Globus pallidus (tissue), 1 donor: Measurements from ENCODE around the gene GAK.

Experiments used
- DNase-seq: peaks from one replicate; pipeline ENCODE4 v3.0.0-alpha.2; 2015; ENCODE audit warnings: low spot score

Gene GAK

DNA sequence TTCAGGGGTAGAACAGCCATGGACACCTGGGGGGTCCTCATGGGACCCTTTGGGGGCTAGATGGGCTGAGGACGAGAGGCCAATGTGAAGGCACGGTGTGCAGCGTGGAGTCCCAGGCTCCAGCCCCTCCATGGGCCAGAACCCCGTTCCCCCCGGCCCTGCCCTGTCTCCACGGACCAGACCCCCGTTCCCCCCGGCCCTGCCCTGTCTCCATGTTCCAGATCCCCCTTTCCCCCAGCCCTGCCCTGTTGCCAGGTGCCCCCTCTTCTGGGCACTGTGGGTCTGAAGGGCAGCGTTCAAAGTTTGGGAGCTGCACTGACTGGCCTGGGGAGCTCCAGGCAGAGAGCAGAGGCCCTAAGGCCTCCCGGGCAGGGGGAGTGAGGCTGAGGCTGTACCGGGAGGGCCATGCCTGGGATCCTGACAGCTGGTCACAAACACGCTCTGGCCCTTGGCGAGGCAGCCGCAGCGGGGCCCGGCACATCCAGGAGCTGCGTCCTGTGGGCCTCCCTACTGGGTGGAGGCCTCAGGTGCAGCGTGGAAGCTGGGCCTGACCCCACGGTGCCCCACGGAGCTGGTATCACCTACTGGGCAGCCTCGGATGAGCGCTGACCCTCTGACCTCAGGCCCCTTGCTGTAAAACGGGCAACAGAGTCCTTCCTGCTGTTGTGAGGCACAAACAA lies 32.4 kb upstream of the GAK start:
- no peak for DNase-seq

DNA sequence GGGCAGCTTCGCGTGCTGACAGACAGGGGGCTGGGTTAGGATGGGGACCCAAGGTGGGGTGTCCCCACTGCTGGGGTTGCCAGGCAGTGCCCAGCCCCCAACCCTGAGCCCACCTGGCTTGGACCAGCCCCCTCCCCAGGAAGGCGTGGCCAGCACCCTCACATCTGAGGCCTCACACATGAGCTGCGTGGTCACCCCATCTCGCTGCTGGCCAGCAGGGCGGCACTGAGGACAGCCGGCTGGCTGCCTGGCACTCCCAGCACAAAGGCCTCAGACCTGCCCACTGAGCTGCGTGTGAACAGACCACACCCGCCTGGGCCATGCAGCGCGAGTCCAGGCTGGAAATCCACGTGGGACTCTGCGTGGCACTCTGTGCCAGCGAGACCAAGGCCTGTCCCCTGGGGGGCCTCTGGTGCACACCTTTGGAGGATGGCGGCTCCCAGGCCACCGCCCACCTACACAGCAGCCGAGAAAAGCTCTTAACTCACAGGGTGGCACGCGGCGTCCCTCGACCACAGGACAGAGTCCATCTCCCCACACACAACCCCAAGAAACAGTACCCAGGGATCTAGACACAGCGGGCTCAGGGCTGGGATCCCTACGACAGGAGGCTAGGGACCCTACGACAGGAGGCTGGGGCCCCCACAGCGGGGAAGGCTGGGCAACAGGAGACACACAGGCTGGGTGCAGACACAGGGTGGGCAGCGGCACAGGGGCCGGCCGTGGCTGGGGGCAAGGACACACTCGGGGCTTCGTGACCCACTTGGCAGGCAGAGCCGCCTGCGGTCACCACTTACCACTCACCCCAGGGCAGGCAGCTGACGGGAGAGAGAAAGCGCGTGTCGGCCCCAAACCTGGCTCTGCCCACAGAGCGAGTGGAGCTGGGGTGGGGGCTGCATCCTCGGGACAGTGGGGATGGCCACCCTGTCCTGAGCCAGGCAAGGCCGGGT lies 31.4 kb upstream of the GAK start:
- DNase-seq, result no peak

DNA sequence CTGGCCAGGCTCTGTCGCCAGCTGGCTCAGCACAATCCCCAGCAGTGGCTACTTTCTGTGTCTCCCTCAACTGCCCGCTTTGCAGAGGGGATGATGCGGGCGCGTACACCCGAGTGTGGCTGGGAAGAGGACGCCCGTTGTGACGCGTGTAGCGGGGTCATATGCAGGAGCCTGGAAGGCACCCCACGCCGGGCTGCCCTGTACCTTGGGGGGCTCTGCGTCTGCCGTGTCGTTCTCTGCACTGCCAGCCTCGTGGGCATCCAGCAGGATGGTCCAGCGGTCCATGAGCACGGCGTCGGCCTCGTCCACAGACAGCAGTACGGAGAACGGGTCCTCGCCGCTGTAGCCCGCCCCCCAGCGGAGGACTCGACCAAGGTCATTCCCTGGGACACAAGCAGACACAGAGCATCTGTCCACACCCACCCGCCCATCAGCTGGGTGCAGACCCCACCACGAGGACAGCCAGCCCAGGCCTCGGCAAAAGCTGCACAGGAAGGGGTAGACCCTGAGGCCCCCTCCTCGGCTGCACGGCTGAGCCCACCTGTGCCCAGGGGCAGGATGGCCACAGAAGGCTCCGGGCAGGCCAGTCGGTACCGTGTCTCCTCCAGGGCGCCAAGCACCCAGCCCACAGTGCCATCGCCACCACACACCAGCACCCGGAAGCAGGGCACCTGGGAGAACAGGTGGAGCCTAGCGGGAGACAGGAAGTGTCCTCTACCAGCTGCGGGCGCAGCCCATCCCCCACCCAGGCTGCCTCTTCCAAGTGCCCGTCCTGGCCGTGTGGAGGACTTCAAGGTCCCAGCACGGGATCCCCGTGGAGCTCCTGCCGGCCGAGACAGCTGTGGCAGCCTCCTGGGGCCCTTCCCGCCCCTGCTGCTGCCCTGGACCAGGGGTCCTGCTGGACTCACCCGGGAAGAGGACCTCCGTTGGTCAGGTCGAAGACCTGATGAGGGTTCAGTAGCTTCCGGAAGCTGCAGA lies 30.4 kb upstream of the GAK start:
- DNase-seq, result no peak

DNA sequence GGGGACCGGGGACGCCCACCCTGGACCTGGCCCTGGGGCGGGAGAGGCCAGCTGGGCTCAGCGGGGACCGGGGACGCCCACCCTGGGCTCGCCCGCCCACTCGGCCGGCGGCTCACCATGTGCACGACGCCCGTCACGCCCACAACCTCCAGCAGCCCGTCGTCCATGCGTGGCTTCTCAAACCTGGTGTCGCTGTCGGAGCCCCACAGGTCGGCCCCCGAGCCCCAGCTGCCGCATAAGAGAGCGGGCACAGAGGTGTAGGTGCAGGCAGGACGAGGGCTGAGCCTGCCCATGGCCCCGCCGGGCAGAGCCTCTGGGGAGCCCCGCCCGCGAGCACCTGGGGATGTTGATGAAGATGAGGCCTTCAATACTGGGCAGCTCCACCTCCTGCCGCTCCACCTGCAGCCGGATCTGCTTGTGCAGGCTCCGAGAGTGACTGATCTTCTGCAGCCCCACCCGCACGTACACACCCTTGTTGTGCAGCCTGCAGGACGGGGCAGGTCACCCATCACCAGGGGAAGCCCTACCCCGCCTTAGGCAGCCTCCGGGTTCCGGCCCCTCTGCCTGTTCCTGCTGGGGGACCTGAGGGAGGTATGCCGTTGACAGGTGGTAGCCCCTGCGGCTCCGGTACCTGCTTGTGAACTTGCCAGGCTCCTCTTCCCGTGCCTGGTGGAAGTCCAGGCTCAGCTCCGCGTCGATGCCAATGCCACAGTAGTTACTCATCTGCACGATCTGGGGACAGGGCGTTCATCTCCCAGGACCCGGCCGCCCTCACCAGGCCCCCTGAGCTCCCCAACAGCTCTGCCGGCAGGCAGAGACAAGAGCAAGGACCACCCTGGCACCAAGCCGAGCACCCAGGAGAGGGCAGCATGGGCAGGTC lies 29.5 kb upstream of the GAK start:
- DNase-seq, result no peak

DNA sequence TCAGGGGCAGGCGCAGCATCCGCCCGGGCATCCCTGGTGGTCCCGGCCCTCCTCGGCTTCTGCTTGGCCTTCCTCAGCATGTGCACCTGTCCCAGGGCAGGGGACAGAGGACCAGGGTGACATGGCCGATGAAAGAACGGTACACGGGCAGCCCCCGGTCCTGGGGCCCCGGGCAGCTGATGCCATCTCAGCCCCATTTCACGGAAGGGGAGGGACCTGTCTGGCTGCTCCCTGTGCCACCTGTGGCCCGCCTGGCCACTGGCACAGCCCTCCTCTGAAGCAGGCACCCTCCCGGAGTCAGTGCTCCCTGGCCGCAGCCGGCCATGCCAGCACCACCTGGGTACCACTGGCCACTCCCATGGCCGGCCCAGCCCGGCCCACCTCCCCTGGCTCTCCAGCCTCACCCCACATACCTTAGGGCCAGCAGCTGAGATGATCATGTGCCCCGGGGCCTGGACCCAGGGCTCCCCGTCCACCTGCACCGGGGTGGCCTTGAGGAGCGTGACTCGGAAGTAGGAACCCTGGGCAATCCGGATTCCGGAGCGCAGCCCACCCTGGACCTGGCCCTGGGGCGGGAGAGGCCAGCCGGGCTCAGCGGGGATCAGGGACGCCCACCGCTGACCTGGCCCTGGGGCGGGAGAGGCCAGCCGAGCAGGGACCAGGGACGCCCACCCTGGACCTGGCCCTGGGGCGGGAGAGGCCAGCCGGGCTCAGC lies 28.7 kb upstream of the GAK start:
- no peak for DNase-seq

DNA sequence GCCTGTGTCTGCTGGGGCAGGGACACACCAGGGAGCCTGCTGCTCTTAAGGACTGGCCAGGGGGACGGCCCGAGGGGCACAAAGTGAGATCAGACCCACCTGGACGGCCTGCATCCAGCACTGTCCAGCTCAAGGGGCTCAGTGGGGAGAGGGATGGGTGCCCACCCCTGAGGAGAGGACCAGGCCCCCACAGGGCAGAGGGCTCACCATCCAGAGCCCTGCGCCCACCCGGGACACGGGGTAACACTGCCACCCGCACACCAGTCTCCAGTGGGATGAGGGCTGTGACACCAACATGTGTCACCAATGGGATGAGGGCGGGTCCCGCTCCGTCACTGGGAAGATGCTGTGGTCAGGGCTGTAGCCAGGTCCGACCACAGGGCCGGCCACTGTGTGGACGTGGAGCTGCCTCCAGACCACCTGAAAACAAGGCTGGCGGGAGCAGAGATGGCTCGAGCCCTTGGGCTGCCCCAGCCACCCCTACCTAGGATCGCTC lies 28.1 kb upstream of the GAK start:
- no peak for DNase-seq

DNA sequence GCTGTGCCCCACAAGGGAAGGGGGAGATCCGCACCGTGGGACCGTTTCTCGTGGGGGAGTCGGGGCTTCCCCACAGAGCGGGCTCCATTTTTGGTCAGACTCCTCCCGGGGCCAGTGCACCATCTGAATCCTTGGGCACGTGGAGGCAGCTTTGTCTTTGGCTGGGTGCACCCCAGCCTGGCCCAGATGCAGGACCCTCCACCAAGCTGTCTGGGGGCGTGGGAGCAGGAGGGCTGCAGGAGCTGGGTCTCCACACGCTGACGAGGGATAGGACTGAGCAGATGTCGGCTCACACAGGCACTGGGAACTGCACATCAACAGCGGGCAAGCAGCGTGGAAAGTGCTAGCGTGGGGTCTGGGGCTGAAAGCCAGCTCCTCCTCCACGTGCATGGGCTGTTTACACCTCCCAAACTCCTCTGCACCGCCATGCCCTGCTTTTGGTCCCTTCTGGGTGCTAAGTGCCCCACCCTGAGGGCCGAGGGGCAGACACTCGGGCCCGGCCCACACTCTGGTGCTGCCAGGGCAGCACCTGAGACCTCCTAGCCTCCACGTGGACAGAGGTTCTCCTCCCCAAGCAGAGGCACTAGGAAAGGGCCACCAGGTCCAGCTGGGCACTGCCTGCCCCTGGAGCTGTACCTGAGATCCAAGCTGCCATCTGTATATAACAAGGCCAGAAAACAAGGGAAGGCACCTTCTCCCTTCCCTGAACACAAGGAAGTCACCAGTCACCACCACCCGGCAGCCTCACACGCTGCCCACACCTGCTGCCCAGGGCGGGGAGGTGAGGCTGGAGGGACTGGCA lies 27.4 kb upstream of the GAK start:
- no peak for DNase-seq

DNA sequence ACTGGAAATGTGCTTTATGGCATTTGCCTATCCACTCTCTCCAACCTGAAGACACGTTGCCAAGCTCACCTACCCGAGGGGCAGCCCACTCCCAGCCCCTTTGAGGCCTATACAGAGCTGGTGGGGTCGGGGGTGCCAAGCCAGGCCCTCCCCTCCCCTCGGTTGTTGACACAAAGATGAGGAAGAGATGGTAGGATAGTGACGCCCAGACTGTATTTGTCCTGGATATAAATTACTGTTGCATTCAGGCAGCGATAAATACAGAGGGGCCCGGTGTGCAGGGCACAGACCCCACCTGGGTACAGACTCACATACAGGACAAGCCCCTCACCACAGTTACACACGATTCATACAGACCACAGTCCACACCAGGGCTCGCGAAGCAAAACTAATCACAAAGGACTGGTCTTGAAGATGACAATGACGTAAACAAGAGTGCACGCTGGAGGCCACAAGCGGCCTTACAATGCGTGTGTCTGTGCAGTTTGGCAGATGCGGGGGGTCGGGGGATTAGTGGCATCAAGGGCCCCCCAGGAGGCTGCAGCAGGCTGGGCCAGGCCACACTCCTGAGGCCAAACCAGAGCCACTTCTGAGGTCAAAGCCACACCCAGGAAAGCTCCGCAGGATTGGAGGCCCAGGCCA lies 26.7 kb upstream of the GAK start:
- DNase-seq, result no peak

DNA sequence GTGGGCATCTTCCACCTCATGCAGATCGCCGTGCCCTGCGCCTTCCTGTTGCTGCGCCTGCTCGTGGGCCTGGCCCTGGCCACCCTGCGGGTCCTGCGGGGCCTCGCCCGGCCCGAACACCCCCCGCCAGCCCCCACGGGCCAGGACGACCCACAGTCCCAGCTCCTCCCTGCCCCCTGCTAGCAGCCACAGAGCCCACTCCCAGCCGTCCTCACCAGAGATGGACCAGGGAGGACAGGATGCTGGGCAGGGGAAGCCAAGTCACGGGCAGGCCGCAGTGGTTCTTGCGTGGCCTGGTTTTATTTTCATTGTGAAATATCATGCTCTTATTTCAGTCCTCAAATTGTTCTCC lies 26.2 kb upstream of the GAK start:
- no peak for DNase-seq

DNA sequence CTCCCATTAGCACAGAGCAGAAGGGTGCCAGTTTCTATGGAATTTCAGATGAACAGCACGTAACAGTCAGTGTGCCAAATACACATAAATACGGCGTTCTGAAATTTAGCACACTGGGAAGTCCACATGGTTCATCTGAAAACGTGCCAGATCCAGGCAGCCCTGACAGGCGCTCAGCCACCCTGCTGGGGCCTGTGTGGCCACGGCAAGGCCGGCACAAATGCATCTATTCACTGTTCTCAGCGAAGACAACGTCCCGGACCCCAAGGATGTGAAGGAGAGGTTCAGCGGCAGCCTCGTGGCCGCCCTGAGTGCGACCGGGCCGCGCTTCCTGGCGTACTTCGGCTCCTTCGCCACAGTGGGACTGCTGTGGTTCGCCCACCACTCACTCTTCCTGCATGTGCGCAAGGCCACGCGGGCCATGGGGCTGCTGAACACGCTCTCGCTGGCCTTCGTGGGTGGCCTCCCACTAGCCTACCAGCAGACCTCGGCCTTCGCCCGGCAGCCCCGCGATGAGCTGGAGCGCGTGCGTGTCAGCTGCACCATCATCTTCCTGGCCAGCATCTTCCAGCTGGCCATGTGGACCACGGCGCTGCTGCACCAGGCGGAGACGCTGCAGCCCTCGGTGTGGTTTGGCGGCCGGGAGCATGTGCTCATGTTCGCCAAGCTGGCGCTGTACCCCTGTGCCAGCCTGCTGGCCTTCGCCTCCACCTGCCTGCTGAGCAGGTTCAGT lies 25.6 kb upstream of the GAK start:
- no peak for DNase-seq

DNA sequence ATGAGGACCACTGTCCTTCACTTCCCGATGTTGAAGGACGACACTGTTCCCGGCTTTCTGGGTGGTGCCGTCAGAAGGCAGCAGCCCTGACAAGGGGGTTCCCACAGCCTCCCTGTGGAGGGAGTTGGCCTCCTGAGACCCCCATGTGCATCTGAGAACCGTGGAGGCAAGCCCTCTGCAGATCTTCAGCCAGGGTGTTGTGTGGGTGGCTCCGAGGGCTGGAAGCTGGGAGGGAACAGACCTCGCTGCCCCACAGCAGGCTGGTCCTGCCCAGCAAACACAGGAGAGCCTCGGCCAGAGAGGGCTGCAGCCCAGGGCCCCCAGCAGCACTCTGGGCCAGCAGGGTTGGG lies 25.1 kb upstream of the GAK start:
- DNase-seq, result no peak

DNA sequence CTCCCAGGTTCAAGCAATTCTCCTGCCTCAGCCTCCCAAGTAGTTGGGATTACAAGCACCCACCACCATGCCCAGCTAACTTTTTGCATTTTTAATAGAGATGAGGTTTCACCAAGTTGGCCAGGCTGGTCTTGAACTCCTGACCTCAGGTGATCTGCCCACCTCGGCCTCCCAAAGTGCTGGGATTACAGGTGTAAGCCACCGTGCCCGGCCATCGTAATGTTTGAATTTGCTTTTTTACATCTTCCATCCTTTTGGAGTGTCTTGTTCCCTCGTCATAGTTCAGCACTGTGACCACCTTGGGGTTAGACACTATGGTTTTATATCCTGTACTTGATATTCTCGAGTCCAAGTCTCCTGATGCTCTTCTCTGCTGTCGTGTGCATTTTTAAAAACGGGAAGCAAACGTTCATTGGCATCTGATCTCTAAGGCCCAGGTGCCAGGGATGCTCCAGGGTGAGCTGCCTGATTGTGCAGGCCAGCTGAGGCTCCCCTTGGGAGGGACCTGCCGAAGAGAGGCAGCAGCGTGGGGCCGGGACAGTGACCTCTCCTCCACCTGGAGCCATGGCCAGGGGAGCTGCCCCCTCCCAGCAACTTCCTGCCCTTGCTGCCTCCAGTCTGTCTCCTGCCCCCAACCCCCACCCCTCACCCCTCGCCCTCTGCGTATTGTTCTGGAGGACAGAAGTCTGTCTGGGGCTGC lies 24.6 kb upstream of the GAK start:
- no peak for DNase-seq

DNA sequence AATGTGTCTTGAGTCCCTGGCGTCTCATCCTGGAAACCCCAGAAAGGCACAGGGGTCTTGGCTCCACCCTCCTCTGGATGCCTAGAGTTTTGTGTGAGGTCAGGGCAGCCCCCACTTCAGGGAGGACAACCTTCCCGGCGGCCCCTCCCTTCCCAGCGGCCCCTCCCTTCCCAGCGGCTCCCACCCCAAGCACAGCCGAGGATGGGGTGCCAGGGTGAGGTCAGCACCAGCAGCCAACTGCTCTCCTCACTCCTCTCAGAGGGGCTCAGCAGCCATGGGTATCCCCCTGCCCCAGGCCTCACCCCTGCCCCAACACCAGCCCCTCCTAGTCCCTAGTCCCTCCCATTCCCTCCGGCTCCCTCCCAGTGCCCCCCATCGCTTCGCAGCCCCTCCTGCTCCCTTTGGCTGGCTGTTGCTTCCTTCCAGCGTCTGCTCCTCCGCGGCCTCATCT lies 23.8 kb upstream of the GAK start:
- DNase-seq, result no peak

DNA sequence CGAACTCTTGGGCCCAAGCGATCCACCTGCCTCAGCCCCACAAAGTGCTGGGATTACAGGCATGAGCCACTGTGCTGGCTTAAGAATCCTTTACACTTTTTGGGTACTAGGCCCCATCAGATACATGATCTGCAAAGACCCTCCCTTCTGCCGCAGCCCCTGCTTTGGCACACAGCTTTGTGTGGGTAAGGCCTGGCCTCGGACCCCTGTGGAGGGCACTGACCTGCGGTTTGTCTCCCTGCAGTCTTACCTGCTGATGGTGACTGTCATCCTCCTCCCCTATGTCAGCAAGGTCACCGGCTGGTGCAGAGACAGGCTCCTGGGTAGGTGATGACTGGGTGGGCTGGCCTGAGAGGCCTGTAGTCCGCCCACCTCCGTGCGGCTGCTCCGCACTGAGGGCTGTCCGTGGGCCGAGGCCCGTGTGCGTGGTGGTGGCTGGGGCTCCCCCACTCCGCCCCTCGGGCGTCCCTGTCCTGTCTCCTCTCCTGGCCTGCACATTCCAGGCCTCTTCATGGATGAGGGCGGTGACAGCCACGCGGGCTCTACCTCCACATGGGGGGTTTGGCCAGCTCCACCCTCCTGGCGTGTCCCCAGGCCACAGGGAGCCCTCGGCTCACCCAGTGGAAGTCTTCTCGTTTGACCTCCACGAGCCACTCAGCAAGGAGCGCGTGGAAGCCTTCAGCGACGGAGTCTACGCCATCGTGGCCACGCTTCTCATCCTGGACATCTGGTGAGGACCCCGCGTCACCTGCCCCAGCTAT lies 23.2 kb upstream of the GAK start:
- no peak for DNase-seq

DNA sequence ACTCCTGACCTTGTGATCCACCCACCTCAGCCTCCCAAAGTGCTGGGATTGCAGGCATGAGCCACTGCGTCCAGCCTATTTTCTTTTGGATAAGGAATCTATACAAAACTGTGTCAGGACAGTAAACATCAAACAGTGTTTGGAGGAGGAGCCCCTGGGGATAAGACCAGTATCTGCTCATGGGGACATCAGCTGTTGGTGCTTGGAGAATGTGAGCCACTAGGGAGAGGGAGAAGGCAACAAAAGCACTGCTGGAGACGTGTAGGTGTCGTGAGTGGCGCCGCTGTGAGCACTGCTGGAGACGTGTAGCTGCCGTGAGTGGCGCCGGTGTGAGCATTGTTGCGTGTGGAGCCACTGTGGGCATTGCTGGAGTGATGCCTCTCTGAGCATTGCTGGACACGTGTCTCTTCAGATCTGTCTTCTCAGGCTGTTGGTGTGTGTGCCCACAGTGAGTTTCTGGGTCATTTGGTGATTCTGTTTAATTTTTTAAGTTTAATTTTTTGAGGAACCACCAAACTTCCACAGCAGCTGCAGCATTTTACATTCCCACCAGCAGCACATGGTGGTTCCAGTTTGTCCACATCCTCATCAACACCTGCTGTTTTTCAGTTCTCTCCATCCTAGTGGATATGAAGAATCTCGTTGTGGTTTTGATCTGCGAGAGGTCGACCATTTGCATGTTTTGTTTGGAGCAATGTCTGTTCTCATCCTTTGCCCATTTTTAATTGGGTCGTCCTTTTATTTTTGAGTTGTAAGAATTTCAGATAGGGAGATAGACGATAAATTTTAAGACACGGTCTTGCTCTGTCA lies 22.3 kb upstream of the GAK start:
- DNase-seq, result no peak

DNA sequence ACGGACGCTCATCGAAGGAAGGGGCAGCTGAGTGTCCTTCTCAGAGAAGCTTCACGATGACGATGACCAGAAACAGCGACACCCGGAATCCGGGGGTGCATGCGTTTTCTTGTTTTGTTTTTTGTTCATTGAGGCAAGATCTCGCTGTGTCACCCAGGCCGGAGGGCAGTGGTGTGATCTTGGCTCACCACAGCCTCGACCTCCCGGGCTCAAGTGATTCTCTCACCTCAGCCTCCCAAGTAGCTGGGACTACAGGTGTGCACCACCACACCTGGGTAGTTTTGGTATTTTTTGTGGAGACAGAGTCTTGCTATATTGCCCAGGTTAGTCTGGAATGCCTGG lies 21.4 kb upstream of the GAK start:
- no peak for DNase-seq
